GM21786 (cell line): Measurements from ENCODE around the gene DIS3L2.
"Not testable (repeated sequence)": the region's sequence is repeated elsewhere in the genome, so short reads cannot be mapped to it uniquely, and the experiment has no call there.

Source experiments
- ATAC-seq: cut with Tn5 transposase; IDR thresholded peaks from one replicate; pipeline ENCODE4 v1.9.1; 2021; ENCODE audit not compliant: unreplicated experiment

The DIS3L2 gene

DNA sequence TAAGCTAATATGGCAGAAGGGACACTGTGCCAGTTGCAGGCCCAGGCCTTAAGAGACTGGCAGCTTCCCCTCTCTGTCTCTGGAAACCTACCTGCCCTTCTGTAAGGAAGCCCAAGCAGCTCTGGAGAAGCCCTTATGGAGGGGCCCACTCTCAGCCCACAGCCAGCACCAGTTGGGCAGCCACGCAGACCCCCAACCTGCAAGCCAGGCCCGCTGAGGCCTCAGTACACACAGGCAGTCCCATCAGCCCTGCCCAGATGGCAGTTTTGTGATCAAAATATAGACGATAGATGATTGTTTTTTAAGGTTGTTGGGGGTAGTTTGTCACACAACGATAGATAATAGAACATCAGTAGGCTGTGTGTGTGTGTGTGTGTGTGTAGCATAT is 380.2 kb downstream of the DIS3L2 start:
- ATAC-seq: no peak

- no peak for ATAC-seq
These were observed 381.4 kb downstream of the DIS3L2 start for GRCh38 chr2:232342635-232343565.

DNA sequence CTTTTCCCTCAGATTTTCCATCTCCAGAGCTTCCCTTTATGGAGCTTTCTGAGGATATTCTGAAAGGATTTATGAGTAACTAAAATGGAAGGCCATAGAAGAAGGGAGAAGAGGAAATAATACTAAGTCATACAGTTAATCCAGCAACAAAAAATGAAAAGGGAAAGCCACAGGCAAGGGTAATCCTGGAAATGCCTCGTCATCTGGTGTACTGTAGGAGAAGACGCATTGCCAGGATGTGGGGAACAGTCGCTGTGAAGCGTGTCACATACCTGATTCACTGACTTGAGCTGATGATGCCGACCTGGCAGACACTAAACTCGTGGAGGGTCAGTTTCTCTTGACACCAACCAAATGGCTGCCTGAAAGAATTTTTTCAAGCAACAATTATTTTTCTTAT is 382.3 kb downstream of the DIS3L2 start:
- ATAC-seq: no peak

DNA sequence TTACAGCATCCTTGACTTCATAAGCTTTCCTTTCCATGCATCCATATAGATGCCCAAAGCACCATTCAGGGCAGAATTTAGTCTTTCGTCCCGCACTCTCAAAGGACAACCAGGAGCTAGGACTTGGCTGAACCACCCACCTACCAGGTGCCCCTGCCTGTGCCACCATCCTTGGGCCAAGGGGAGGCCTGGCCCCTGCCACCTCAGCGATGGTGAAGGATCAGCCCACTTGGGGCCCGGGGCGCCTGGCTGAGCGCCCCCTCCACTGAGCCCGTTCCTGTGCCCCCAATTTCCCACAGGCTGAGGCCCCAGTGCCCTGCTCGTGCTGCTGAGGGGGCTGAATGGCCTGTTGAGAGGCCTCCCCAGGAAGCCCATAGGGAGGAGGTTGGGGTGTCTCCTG is 383.7 kb downstream of the DIS3L2 start:
- no peak for ATAC-seq

- no peak for ATAC-seq
These were observed 385.9 kb downstream of the DIS3L2 start for GRCh38 chr2:232347369-232347768.

DNA sequence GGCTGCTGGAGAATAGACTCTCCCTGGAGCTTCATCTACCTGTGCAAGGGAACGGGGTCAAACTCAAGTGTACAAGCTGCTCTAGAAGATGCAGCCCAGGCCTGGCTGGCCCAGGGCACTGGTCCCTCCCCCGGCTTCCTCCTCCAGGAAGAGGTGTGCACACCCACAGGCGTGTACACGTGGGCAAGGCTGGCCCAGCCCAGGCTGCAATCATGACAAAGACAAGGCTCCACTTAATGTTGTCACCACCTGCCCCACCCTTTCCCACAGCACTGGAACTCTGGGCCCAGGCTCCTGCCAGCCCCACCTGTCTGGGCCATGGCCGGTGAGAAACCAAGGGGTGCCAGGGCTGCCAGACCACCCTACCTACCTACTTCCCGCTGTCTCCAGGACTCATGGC is 387.4 kb downstream of the DIS3L2 start:
- no peak for ATAC-seq

DNA sequence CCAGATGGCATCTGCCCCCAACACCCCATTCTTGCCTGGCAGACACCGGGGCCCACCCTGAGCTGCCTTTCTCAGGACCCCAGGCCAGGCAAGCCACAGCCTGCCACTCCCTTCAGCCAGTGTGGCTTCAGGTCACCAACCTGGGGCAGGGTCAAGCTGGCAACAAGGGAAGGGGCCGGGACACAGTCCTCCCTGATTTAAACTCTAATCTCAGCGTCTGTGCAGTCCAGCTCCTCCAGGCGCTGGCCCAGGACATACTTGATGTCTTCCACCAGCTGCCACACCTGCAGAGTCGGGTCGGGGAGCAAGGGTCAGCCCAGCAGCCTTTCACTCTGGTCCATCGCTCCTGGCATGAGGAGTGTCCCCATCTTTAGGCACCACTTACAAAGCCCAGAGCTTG is 388.0 kb downstream of the DIS3L2 start:
- no peak for ATAC-seq

GRCh38 chr2:232349946-232350635 is 388.6 kb downstream of the DIS3L2 start:
- no peak for ATAC-seq

DNA sequence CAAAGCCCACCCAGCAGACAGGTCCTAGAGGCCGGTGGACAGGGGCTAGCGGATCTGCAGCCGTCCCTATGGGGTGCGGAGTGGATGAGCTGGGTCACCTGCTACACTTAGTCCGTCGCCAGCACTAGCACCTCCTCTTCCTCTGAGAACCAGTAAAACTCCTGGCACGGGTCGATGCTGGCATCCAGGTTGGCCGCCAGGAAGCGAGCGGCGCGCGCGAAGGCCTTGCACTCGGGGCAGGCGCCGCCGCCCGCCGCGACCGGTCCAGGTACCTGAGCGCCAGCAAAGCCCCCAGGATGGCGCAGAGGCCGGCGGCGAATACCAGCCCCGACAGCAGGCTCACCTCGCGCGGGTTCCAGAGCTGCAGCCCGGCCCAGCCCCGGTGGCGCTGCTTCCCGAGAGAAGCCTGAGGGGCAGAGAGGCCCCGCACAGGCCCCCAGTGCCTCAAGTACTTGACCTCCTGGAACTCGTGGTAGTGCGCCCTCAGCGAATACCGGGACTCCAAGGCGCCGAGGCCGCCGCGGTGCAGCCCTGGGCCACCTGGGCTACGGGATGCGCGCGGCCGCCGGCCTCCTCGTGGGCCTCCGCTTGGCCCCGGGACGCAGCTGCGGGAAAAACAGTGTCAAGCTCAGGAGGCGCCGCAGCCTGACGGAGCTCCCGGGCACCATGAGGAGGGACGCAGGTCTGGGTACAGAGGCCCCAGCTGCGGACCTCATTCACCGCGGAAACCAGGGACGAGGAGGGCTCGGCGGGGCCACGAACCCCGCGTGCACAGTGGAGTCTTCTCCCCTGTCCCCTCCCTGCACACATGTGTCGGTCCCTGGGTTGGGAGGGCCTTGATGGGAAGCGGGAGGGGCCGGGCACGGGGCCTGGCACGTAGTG is 389.5 kb downstream of the DIS3L2 start:
- no peak for ATAC-seq

GRCh38 chr2:232351686-232352510 is 390.4 kb downstream of the DIS3L2 start:
- no peak for ATAC-seq

DNA sequence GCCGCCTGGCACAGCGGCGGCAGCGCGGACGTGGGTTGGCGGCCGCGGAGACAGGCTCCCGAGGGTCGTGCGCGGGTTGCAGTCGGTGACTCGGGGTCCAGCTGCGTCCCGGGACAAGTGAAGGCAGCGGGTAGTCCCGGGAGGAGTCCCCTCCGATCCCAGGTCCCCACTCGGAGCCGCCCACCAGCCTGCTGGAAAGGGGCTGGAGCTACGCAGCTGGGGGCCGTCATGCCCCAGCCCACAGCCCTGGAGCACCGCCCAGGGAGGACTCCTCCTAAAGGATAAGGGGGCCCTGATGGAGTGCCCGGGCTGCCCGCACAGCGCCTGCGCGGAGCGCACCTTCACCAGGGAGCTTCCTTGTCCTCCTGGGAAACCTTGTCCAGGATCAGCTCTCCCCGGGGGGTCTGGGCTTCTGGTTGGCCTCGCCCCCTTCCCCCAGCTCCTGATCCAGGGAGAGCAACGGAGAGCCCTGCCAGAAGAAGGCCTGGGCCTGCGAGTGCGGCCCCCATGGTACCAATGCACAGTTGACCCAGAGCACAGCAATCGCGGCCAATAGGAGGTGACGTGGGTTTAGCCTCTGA is 391.1 kb downstream of the DIS3L2 start:
- no peak for ATAC-seq

- ATAC-seq: no peak
These were observed 391.6 kb downstream of the DIS3L2 start for GRCh38 chr2:232353096-232353495.

DNA sequence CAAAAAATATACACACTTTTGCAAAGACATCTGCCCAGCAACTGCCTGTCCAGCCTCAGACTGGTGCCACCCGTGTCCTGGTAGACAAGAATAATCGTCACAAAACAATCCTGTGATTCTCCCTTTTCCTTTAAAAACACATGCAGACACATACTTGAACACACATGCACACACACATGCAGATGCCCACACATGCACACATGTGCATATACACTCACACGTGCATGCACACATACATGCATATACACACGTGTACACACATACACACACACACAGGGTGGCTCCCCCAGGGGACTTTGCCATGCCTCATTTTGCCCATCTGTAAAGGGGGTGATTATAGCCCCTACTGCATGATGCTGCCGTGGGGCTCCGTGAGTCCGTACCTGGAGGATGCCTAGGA is 392.1 kb downstream of the DIS3L2 start:
- ATAC-seq: no peak

DNA sequence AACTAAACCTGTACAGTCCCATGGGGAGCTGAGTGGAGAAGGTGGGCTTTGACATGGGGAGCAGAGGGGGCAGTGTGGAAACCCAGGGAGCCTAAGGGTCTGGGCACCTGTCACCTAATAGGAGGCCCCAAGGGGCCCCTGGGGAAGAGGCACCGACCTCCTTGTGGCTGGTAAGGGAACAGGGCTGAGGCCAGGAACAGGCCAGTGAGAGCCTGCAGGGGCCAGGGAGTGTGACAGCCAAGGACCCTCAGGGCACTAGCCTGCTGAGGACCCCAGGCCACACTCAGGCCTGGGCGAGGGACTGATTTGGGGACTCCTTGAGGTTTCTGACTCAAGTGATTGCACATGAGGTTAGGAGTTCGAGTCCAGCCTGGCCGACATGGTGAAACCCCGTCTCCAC is 392.6 kb downstream of the DIS3L2 start:
- ATAC-seq: no peak

DNA sequence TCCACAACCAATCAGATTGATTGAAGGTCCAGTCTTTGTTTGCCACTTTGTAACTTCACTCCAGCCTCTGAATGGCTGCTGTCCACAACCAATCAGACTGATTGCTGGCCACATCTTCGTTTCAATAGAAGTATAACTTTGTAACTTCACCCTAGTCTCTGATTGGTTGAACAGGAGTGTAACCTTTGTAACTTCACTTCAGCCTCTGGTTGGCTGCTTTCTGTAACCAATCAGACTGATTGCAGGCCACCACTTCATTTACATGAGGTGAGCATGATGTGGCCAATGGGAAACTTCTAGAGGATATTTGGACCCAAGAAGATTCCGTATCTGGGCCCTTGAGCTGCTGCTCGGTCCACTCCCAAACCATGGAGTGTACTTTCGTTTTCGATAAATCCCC is 400.1 kb downstream of the DIS3L2 start:
- no peak for ATAC-seq

GRCh38 chr2:232362174-232362900 is 400.8 kb downstream of the DIS3L2 start:
- no peak for ATAC-seq

- not testable (repeated sequence) for ATAC-seq
These were observed 401.7 kb downstream of the DIS3L2 start for GRCh38 chr2:232363064-232363783.

DNA sequence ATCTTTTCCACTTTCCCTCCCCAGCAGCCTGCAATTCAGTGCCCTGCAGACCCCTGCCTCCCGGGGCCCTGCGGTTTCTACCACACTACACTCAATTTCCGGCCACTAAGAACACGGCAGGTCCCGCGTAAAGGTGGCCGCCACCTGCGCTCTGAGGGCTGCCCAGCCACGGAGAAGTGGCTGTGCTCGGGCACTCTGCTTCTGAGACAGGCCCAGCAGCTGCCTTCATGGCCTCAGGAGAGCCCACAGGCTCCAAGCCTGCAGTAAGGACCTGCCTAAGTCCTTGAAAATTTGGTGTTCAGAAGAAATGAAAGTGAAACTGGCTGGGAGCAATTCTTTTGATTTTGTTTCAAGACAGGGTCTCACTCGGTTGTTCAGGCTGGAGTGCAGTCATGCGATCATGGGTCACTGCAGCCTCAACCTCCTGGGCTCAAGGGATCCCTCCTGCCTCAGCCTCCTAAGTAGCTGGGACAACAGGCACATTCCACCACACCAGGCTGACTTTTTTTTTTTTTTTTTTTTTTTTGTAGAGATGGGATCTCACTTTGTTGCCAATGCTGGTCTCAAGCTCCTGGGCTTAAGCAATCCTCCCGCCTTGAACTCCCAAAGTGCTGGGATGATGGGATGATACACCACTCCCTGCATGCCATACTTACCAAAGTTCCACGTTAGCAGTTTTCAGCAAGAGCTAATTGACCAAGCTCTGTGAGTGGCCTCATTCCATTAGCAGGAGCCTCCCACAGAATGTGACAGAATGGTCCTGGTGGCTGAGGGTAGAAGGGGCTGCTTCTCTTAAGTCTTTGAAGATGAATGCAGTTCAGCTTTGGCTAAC is 402.5 kb downstream of the DIS3L2 start:
- no peak for ATAC-seq
